Smooth muscle cell (in vitro differentiated cells): Measurements from ENCODE around the gene AGAP1. TPM values are rescaled to one million over a fixed set of nuclear protein-coding genes. Genes with fewer than 3 reads are reported as not detected.

ENCODE experiments used
- DNase-seq: peaks from one replicate; lab custom pipeline; 2025; ENCODE audit not compliant: unreplicated experiment; lab: John Stamatoyannopoulos, UW
- H2AFZ ChIP-seq: fragments of 200-600 bp; sonication (generic); 2 replicates; pipeline ENCODE4 v1.6.0; 2016; ENCODE audit warnings: antibody characterized with exemption, low read depth, mild to moderate bottlenecking
- H3F3A ChIP-seq: fragments of 200-600 bp; sonication (generic); 2 replicates; pipeline ENCODE4 v1.6.0; 2017; ENCODE audit warnings: antibody characterized with exemption, low read depth
- H3K27ac ChIP-seq: fragments of 200-600 bp; sonication (generic); 2 replicates; pipeline ENCODE4 v1.5.1; 2016; ENCODE audit warnings: low read depth, mild to moderate bottlenecking
- H3K27me3 ChIP-seq: fragments of 200-600 bp; sonication (generic); 2 replicates; pipeline ENCODE4 v1.6.1; 2016; ENCODE audit warnings: low read depth, mild to moderate bottlenecking
- H3K36me3 ChIP-seq: fragments of 200-600 bp; sonication (generic); 2 replicates; pipeline ENCODE4 v1.5.1; 2016; ENCODE audit warnings: low read depth
- H3K4me1 ChIP-seq: fragments of 200-600 bp; sonication (generic); 2 replicates; pipeline ENCODE4 v1.5.1; 2016; ENCODE audit warnings: low read depth
- H3K4me2 ChIP-seq: fragments of 200-600 bp; sonication (generic); 2 replicates; pipeline ENCODE4 v1.6.0; 2016; ENCODE audit warnings: mild to moderate bottlenecking
- H3K4me3 ChIP-seq: fragments of 200-600 bp; sonication (generic); 2 replicates; pipeline ENCODE4 v1.5.1; 2016; ENCODE audit warnings: mild to moderate bottlenecking
- H3K79me2 ChIP-seq: fragments of 200-600 bp; sonication (generic); 2 replicates; pipeline ENCODE4 v1.6.0; 2016; ENCODE audit warnings: low read depth, mild to moderate bottlenecking
- H3K9ac ChIP-seq: fragments of 200-600 bp; sonication (generic); 2 replicates; pipeline ENCODE4 v1.6.0; 2016; ENCODE audit warnings: low read depth
- H3K9me3 ChIP-seq: fragments of 200-600 bp; sonication (generic); replicated peaks from 2 replicates; pipeline ENCODE4 v1.5.1; 2016; ENCODE audit warnings: low read depth
- H4K20me1 ChIP-seq: fragments of 200-600 bp; sonication (generic); 2 replicates; pipeline ENCODE4 v1.6.0; 2016; ENCODE audit warnings: low read depth
- WGBS: methylation state at CpG from one replicate; pipeline ENCODE4 v1.1.7; 2016; ENCODE audit warnings: low lambda C conversion rate; 5-methylcytosine and 5-hydroxymethylcytosine counted together
- polyA plus RNA-seq: library from polyadenylated mRNA; unstranded; fragments of >200 nt; fragmentation: Nextera tagmentation; extraction: Ambion mirVana; gene quantifications from 2 replicates; pipeline ENCODE4 v1.2.1, GENCODE V29; 2016
- total RNA-seq: library from RNA; depleted of rRNA; stranded (reverse); fragments of >200 nt; gene quantifications from 2 replicates; pipeline ENCODE4 v1.2.3, GENCODE V29; 2014
- TF ChIP-seq, protein P1 (sequence below): fragments of 200-600 bp; sonication (generic); IDR thresholded peaks from 2 replicates; pipeline ENCODE4 v1.5.1; 2017; ENCODE audit warnings: borderline replicate concordance, mild to moderate bottlenecking, antibody characterized with exemption; ENCODE audit not compliant: insufficient read depth, poor library complexity, severe bottlenecking

Gene AGAP1
- total and polyA plus RNA-seq, 2 experiments from 2014 or later, result 3.9 to 9.8 TPM

DNA sequence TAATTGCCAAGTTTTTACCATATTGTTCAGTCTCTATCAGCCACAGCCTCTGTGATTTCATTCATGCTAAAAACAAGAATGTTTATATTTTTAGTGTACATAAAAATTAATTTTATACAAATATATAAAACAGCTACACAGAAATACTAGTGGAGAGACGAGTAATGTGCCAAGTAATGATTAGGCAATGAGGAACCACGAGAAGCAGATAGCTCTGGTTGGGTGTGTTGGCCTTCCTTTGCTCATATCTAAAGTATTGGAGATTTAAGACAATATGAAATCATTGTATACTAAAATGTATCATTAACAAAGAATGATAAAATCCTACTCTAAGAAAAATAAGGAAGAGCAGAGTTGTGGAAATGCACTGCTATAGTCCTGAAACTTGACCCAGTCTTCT lies 326.7 kb downstream of the AGAP1 start:
- TF ChIP-seq, protein P1, sequence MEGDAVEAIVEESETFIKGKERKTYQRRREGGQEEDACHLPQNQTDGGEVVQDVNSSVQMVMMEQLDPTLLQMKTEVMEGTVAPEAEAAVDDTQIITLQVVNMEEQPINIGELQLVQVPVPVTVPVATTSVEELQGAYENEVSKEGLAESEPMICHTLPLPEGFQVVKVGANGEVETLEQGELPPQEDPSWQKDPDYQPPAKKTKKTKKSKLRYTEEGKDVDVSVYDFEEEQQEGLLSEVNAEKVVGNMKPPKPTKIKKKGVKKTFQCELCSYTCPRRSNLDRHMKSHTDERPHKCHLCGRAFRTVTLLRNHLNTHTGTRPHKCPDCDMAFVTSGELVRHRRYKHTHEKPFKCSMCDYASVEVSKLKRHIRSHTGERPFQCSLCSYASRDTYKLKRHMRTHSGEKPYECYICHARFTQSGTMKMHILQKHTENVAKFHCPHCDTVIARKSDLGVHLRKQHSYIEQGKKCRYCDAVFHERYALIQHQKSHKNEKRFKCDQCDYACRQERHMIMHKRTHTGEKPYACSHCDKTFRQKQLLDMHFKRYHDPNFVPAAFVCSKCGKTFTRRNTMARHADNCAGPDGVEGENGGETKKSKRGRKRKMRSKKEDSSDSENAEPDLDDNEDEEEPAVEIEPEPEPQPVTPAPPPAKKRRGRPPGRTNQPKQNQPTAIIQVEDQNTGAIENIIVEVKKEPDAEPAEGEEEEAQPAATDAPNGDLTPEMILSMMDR, result no peak
- Histone ChIP-seq H3K4me2 (no peak overlapping the region), H3K27me3 (no peaks in the 10 kb centered on the region), H2AFZ (no peak overlapping the region), H3K4me3 (no peak overlapping the region), H3K79me2 (no peaks in the 10 kb centered on the region), H3K4me1 (no peaks in the 10 kb centered on the region), H3K36me3 (no peaks in the 10 kb centered on the region), H3K27ac (no peak overlapping the region), H3K9ac (no peak overlapping the region), H3K9me3 (no peaks in the 10 kb centered on the region), H3F3A (no peaks in the 10 kb centered on the region), H4K20me1 (no peaks in the 10 kb centered on the region)
- no peak for DNase-seq
- WGBS, result 89% methylated on average over 2 of the region's 2 CpGs

- Histone ChIP-seq H3K79me2 (no peaks in the 10 kb centered on the region), H3K4me3 (no peak overlapping the region), H3F3A (no peaks in the 10 kb centered on the region), H3K36me3 (no peaks in the 10 kb centered on the region), H4K20me1 (no peaks in the 10 kb centered on the region), H3K9me3 (no peaks in the 10 kb centered on the region), H3K27ac (no peak overlapping the region), H2AFZ (no peak overlapping the region), H3K9ac (no peak overlapping the region), H3K4me2 (no peak overlapping the region), H3K4me1 (no peaks in the 10 kb centered on the region), H3K27me3 (no peaks in the 10 kb centered on the region)
- no peak for DNase-seq
- TF ChIP-seq, protein P1, result no peak
- whole genome bisulfite sequencing, result 86% methylated on average over 3 of the region's 3 CpGs
Measured at GRCh38 chr2:235824331-235824730, 330.5 kb downstream of the AGAP1 start.

- TF ChIP-seq, protein P1, result no peak
- no peak overlapping the region for H3K4me3 ChIP-seq
- no peak overlapping the region for H3K9ac ChIP-seq
- H3K9me3 ChIP-seq, result no peaks in the 10 kb centered on the region
- DNase-seq, result no peak
- H3K4me1 ChIP-seq, result no peaks in the 10 kb centered on the region
- no peaks in the 10 kb centered on the region for H3K36me3 ChIP-seq
- H3K27ac ChIP-seq, result no peak overlapping the region
- H3K4me2 ChIP-seq, result no peak overlapping the region
- 97% methylated on average over 6 of the region's 6 CpGs for WGBS
- H3K79me2 ChIP-seq, result no peaks in the 10 kb centered on the region
- H3K27me3 ChIP-seq, result no peaks in the 10 kb centered on the region
- H4K20me1 ChIP-seq, result no peaks in the 10 kb centered on the region
- no peak overlapping the region for H2AFZ ChIP-seq
- no peaks in the 10 kb centered on the region for H3F3A ChIP-seq
Measured at GRCh38 chr2:235825946-235826345, 332.1 kb downstream of the AGAP1 start.

GRCh38 chr2:235826826-235827225 lies 333.0 kb downstream of the AGAP1 start:
- no peaks in the 10 kb centered on the region for H3K4me1 ChIP-seq
- WGBS, result 96% methylated on average over 9 of the region's 9 CpGs

More at GRCh38 chr2:235826826-235827225, 333.0 kb downstream of the AGAP1 start:
- TF ChIP-seq, protein P1, result no peak
- no peak overlapping the region for H2AFZ ChIP-seq
- no peak overlapping the region for H3K9ac ChIP-seq
- no peaks in the 10 kb centered on the region for H3K27me3 ChIP-seq
- no peaks in the 10 kb centered on the region for H4K20me1 ChIP-seq
- H3K27ac ChIP-seq, result no peak overlapping the region
- no peaks in the 10 kb centered on the region for H3K36me3 ChIP-seq
- DNase-seq, result no peak
- no peak overlapping the region for H3K4me2 ChIP-seq
- H3K4me3 ChIP-seq, result no peak overlapping the region
- no peaks in the 10 kb centered on the region for H3F3A ChIP-seq
- H3K9me3 ChIP-seq, result no peaks in the 10 kb centered on the region
- H3K79me2 ChIP-seq, result no peaks in the 10 kb centered on the region
